ENCODE data around the gene MMP14. TPM values are rescaled to one million over a fixed set of nuclear protein-coding genes. Genes with fewer than 3 reads are reported as not detected.

The MMP14 gene
- total RNA-seq = 187 and 214 TPM in 2 replicates

GRCh38 chr14:22836301-22837113 lies at the start of gene MMP14:
Gene MMP14, plus strand, starts transcription at chr14:22836585. Its CDS starts 233 bp downstream, at chr14:22836818.

GRCh38 chr14:22814941-22815713 lies 21.3 kb upstream of the MMP14 start, which contains the start of gene SLC7A7:
Gene SLC7A7, minus strand, starts transcription at chr14:22815435. Its CDS starts 2,037 bp downstream, at chr14:22813398.

GRCh38 chr14:22829661-22830442 lies 6.5 kb upstream of the MMP14 start, which contains the start of gene MRPL52:
Gene MRPL52, plus strand, starts transcription at chr14:22829887. Its CDS starts 26 bp downstream, at chr14:22829913.

DNA sequence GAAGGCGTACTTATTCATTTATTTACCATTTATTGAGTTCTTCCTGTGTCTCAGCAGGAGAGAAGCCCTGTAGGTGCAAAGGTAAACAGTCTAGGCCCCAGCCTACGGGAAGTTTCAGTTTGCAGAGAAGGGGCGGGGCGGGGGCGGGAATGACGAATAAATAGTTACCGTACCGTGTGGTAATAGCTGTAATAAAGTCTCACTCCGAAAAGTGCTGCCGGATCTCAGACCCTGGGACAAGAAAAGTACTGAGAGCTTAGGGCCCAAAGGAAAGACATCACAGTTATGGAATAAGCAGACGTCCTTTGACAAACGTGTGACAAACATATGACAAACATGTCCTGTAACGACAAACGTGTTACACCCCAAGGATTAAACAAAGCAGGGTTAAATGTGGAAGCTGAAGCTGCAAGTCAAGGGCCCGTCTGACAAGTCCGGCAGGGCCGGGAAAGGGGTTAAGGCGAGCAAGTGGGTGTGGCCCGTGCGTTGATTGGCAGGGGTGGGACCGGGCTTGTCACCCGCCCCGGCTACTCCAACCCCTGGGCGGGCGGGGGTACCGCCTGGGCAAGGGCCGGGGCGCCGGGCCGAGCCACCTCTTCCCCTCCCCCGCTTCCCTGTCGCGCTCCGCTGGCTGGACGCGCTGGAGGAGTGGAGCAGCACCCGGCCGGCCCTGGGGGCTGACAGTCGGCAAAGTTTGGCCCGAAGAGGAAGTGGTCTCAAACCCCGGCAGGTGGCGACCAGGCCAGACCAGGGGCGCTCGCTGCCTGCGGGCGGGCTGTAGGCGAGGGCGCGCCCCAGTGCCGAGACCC lies 35.0 kb downstream of the MMP14 start, which contains the start of gene LRP10:
Gene LRP10, plus strand, starts transcription at position 517 of the 809 bp plus-strand sequence. CDS start 564 bp downstream, outside the sequence.

DNA sequence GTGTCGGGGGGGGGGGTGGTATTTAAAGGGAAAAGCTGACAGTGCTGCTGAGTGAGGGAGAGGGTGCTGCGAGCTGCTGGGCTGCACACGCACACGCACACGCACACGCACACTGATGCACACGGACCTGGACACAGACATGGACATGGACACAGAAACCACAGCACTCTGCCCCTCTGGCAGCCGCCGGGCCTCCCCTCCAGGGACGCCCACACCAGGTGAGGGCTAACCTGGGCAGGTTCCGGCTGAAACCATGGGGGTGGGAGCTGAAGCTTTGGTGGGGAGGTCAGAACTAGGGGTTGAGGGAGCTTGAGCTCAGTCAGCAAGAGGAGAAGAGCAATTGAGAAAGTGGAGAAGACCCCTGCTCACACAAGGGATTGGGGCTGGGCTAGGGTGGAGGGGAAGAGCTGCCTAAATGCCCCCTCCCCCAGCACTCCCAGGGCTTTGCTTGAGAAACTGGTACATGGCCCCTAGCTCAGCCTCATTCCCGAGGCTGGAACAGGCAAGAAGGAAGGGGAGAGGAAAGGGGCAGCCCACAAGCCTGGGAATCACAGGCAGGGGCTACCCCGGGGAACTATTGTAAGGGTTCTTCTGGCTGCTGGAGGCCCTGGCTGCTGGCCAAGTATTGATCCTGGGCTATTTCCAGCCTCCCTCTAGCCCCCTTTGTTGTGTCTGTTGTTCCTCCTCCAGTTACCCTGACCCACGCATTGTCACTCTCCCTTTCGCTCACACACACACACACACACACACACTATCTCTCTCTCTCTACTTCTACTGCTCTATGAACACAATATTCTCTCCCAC lies 47.0 kb downstream of the MMP14 start, which contains the start of gene REM2:
Gene REM2, plus strand, starts transcription at position 50 of the 804 bp plus-strand sequence. Its CDS starts 66 bp downstream, at position 116.

Other genes starting within 250 kb of the MMP14 start
- 216 and 226 TPM in 2 replicates for gene DAD1, start 247.4 kb upstream of the MMP14 start, total RNA-seq
- 7.5 and 10.4 TPM in 2 replicates for gene ABHD4, start 238.3 kb upstream of the MMP14 start, total RNA-seq
- gene OR6J1, start 192.2 kb upstream of the MMP14 start, total RNA-seq = not detected in 2 replicates
- gene OXA1L, start 69.9 kb upstream of the MMP14 start, total RNA-seq = 67.5 and 105 TPM in 2 replicates
- gene SLC7A7, start 21.1 kb upstream of the MMP14 start, total RNA-seq = 1.3 TPM in 1 of 2 replicates, not detected in the other
- 96.8 and 169 TPM in 2 replicates for gene MRPL52, start 6.7 kb upstream of the MMP14 start, total RNA-seq
- gene LRP10, start 35.2 kb downstream of the MMP14 start, total RNA-seq = 88.7 and 93.0 TPM in 2 replicates
- gene REM2, start 46.6 kb downstream of the MMP14 start, total RNA-seq = 0.21 and 0.28 TPM in 2 replicates
- gene RBM23, start 82.6 kb downstream of the MMP14 start, total RNA-seq = 49.5 and 57.9 TPM in 2 replicates
- 63.0 and 97.8 TPM in 2 replicates for gene PRMT5, start 92.8 kb downstream of the MMP14 start, total RNA-seq
- 48.7 and 66.1 TPM in 2 replicates for gene HAUS4, start 120.5 kb downstream of the MMP14 start, total RNA-seq
- gene AJUBA, start 146.0 kb downstream of the MMP14 start, total RNA-seq = 117 and 141 TPM in 2 replicates
- gene C14orf93, start 173.6 kb downstream of the MMP14 start, total RNA-seq = 8.9 and 12.2 TPM in 2 replicates
- 344 and 395 TPM in 2 replicates for gene PSMB5, start 198.3 kb downstream of the MMP14 start, total RNA-seq
- gene PSMB11, start 205.6 kb downstream of the MMP14 start, total RNA-seq = not detected in 2 replicates
- 7.3 and 9.8 TPM in 2 replicates for gene CDH24, start 220.9 kb downstream of the MMP14 start, total RNA-seq

All from airway epithelial cell (primary cell).